Stimulated activated CD8-positive, alpha-beta memory T cell treated with anti-CD3 and anti-CD28 coated beads, Interleukin-7, amount 100 ng/mL, for 24 hours (primary cell): ENCODE measurements around the gene ATP11A.

Experiments used
- DNase-seq: peaks from one replicate; pipeline ENCODE4 v3.0.0-alpha.2; 2020; ENCODE audit warnings: low read depth

The ATP11A gene

DNA sequence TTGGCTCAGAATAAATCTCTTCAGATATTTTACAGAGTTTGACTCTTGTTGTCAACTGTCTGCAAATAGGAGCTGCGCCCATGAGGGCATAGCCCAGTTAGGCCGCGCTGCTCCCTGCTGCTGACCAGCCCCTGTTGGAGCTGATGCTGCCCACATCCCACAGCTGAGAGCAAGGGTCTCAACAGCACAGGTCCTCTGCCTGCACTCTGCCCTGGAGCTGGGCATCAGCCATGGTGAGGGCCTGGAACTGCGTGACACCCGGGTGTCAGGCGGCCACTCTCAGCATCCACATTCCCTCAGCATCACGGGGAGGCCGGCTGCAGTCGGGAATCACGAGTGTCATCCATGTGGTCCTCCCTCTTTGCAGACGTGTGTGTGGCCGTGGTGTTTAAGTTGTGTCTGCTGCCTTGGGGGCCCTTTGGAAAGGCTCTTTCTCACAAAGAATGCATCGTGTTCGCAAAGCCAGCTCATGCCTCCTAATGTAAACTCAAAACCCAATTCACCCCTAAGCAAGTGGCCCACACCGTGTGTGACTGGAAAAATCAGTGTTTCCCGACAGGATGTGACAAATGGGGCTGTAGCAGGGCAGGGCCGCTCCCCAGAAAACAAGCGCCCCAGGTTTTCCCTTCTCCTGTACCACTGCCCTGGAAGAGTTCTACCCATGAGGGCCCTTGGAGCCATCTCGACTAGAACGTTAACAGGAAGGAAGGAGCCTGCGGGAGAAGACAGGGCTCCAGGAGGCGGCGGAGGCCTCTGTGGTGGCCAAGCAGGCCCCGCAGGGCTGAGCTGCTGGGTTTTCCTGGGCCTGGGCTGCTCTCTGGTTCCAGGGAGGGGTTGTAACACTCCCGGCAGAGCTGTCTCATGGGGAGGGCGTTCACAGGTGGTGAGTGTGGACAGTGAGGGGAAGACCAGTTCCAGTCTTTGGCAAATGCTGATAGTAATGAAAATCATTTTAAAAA is 20.3 kb downstream of the ATP11A start:
- no peak for DNase-seq

DNA sequence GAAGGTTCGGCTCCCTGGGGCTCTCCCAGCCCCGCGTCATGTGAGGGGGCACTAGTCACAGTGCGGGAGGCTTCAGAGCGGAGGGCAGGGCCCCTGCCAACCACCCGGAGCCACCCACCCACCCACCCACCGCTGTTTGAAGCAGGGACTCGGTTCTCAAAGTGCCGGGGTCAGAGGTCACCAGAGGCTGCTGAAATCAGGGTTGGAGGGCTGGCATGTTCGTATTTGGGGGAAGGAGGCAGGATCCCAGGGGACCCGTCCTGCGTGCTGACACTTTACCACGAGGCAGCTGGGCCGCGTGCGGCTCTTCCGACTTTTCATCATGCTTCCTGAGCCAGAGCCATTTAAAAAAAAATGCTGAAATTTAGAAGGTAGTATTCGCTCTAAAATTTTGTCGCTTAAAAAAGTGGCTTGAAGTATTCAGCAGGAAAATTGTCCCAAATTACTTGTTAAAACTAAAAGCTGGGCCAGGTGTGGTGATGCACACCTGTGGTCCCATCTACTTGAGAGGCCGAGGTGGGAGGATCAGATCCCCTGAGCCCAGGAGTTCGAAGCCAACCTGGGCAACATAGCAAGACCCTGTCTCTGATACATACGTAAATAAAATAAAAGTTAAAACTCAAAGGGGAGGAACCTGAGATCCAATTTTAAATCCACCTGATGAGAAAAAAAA is 21.2 kb downstream of the ATP11A start:
- DNase-seq = no peak

DNA sequence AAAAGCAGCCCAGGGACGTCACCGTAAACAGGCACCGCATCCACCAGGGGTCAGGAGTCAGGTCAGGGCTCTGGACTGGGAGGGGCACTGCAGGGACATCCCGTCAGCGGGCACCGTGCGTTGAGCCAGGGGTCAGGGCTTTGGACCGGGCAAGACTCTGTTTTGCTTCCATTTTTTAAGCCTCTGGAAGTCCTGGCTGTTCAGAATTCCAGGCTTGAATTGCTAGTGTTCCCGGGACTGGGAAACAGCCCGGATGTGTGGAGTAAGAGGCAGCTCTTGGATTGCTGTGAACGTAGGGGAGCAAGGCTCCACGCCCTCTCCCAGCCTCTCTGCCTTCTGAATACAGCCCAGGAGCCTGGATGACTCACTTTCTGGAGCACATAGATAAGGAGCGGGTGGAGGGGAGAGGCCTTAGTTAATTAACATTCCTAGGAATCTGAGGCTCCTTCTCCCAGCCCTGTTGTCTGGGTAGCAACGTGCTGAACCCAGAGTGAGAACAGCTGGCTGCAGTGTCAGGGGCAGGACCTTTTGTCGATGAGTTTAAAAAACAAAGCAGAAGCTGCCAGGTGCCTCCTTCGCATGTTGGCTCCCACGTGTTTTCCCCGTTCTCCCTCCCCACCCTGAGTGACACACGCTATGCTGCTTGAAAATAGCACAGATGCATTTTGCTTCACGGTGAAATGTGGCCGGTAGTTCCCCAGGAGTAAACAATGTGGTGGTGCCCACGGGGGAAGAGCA is 21.9 kb downstream of the ATP11A start:
- no peak for DNase-seq

- DNase-seq = no peak
Measured at GRCh38 chr13:112712451-112713207, 22.8 kb downstream of the ATP11A start.

- DNase-seq = no peak
Measured at GRCh38 chr13:112713517-112714253, 23.8 kb downstream of the ATP11A start.

DNA sequence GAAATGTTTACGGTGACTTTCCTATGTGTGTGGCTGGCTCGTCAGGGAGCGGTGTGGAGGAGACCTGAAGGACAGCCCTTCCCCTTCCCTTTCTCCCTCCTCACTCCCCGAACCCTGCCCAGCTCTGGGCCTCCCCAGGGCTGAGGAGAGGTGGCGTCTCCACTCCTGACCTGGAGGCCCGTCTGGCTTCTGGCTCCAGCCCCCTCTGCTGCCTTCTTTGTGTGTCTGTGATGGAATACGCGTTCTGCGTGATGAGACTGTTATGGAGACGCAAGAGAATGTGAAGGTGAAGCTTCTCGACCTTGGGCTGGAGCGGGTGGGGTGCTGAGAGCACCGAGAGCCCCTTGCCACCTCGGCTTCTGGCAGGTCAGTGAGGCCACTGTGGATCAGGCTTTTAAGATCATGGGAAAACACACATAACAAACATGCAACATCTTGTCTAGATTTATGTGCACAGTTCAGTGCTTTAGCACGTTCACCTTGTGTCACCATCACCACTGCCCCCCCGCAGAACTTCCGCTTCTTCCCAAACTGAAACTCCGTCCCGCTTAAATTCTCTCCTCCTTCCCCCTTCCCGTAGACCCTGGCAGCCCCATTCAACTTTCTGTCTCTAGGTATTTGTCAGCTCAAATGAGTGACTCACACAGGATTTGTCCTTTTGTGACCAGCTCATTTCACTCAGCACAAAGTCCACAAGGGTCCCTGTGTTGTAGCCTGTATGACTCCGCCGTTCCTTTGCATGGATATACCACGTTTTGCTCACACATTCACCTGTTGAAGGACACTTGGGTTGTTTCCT is 24.7 kb downstream of the ATP11A start:
- DNase-seq = no peak

DNA sequence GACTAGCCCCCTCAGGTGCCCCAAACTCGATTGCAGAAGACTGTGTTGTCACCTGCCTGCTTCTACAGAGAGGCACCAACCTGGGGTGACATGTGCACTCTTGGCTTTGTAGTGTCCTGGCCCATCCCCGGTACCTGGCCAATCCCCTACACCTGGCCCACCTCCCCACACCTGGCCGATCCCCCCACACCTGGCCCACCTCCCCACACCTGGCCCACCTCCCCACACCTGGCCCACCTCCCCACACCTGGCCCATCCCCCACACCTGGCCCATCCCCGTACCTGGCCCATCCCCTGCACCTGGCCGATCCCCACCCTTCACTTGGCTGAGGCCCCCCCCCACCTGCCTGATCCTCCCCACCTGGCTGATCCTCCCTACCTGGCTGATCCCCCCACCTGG is 25.4 kb downstream of the ATP11A start:
- no peak for DNase-seq

DNA sequence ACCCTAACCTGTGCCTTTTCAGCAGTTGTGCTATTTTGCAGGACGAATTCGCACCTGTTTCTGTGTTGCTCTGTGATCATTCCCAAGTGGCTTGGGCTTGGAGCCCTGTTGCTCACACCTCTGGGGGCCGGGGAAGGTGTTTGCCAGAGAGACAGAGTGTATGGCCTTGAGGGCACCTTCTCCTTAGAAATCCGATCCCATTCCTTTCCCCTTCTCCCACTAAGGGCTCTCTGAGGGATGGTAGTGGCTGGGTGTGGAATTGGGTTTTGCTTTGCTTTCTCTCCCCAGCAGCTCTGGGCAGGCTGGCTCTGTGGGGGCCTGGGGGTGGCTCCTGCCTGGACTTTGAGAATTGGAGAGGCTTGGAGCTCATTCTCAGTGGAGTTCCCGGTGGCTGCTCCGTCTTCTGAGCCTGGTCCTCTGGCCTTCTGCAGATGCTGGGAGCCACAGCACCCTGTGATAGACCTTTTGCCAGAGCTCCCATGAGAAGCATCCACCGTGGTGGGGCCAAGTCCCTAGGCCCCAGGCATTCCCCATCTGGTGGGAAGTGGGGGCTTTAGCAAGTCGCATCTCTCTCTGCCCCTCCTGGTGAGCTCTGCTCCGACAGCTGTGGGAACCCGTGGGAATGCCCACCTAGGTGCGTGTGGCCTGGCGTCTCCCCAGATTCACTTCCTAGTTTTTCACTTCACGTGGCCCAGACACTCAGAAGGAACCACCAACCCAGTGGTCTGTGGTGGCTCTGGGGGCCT is 26.1 kb downstream of the ATP11A start:
- no peak for DNase-seq

- no peak for DNase-seq
Measured at GRCh38 chr13:112716461-112716820, 26.6 kb downstream of the ATP11A start.

GRCh38 chr13:112716841-112717520 is 27.1 kb downstream of the ATP11A start:
- DNase-seq = no peak

DNA sequence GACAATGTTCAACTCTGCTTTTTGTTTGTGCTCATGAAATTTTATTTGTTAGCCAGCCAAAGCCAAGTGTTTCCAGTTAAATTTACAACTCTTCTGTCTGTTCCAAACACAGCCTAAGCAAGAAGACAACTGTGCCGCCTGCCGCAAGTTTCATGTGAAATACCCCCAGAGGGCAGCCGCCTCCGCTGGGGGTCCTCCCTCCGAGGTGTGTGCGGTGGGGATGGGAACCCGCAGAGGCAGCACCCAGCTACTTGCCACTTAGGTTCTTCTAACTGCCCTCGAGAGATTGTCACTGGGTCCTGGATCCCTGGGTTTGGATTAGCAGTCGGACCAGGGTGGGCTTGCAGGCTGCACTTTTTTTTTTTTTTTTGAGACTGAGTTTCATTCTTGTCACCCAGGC is 28.5 kb downstream of the ATP11A start:
- no peak for DNase-seq

- no peak for DNase-seq
Measured at GRCh38 chr13:112719016-112719415, 29.2 kb downstream of the ATP11A start.

DNA sequence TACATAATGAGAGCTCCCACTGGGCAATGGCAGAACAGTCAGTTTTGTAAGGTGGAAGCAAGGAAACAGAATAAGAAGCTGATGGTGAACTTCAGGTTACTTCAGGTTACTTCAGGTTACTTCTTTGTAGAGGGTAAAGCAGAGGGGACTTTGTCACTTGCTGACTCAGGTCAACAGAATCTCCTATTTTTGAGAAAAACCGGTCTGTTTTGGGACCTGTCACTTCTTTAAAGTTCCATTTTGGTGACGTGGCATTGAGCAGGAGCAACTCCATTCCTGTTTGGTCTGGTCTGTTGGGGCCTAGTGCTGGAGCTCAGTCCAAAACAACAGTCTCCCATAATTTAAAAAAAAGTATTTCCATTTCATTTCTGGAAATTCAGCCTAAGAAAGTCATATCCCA is 29.7 kb downstream of the ATP11A start:
- no peak for DNase-seq

- DNase-seq = no peak
Measured at GRCh38 chr13:112720251-112720650, 30.4 kb downstream of the ATP11A start.

DNA sequence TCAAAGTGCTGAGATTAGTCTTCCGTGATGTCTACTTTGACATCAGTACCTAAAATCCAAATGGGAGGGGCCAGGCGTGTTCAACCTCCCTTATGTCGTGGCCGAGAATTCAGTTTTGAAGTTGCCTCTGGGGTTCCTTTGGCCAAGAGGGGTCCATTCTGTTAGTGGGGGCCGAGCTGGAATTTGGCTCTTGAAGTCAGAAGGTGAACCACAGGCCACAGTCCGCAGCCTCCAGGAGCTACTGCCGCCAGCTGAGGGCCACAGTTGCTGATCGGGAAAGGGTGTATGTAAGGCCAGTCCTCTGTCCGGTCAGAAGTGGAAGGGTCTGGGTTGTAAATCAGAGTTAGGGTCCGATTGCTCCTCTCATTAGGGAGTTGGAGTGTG is 31.0 kb downstream of the ATP11A start:
- no peak for DNase-seq

GRCh38 chr13:112721198-112722104 is 31.6 kb downstream of the ATP11A start:
- DNase-seq = no peak

DNA sequence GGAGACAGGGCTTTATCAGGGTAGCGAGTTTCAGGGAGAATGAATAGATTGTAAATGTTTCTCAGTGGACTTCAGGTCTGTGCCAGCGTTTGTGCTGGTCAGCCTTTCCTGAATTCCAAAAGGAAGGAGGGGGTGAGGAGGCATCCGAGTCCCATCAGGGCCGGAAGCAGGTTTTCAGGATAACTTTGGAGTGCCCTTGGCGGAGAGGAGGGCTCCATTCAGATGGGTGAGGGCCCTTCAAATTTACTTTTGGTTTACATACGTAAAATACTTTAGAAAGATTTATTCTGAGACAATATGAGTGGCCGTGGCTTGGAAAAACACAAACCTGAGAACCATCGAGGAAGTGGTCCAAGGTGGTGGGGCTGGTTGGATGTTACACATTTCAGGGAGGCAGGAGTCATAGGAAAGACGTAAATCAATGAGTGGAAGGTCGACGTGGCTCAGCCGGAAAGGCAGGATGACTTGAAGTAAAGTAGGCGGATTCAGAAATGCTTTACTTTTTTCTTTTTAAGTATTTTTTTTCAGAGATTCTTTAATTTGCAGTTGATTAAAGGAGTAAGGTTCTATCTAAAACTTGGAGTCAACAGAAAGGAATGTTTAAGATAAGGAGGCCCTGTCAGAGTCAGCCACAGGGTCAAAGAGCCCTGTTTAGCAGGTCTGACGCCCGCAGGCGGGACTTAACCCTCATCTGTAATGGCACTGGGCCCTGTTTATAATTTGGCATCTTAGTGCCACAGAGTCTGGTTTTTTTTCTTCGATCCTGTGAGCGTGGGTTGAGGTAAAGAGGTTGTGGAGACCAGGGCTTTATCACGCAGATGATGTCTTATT is 32.8 kb downstream of the ATP11A start:
- no peak for DNase-seq
